Right lobe of liver (tissue), 6 donors: Measurements from ENCODE around the gene DIPK1B. TPM values are rescaled to one million over a fixed set of nuclear protein-coding genes. Genes with fewer than 3 reads are reported as not detected.

Source experiments
- ATAC-seq, 4 donors: fragments of 200-7000 bp; cut with Tn5 transposase; one replicate each; pipeline ENCODE4 v1.9.1; 2020; ENCODE audit warnings: mild to moderate bottlenecking in 4 of 4, moderate library complexity in 4 of 4
- DNase-seq, 3 donors: peaks; one replicate each; pipeline ENCODE4 v3.0.0-alpha.2; 2020
- H3K27ac ChIP-seq, 3 donors: fragments of 200-600 bp; one replicate each; pipeline ENCODE4 v1.8.0; 2022
- H3K27me3 ChIP-seq, 2 donors: fragments of 200-600 bp; one replicate each; pipeline ENCODE4 v1.8.0; 2022
- H3K36me3 ChIP-seq, 4 donors: fragments of 200-600 bp; sonication (generic) in 1 of 4; one replicate each; pipeline versions ENCODE4 v1.5.1 to v1.8.0; 2017 to 2022; ENCODE audit warnings: control low read depth in 1 of 4
- H3K4me1 ChIP-seq, 4 donors: fragments of 200-600 bp; sonication (generic) in 1 of 4; one replicate each; pipeline versions ENCODE4 v1.5.1 to v1.8.0; 2017 to 2022; ENCODE audit warnings: control low read depth in 1 of 4
- H3K4me3 ChIP-seq, 3 donors: fragments of 200-600 bp; one replicate each; pipeline ENCODE4 v1.8.0; 2022
- H3K9me3 ChIP-seq, 4 donors: fragments of 200-600 bp; sonication (generic) in 1 of 4; one replicate each; pipeline versions ENCODE4 v1.5.1 to v1.8.0; 2017 to 2022; ENCODE audit warnings: control low read depth in 1 of 4
- POLR2A ChIP-seq: fragments of 450-650 bp; IDR thresholded peaks from one replicate; pipeline ENCODE4 v1.6.1; 2017; ENCODE audit warnings: antibody characterized with exemption, mild to moderate bottlenecking
- WGBS: methylation state at CpG from one replicate; pipeline ENCODE4 v1.1.6; 2018; ENCODE audit warnings: low coverage, low lambda C conversion rate; ENCODE audit not compliant: insufficient coverage; ENCODE audit errors: missing lambda C conversion rate; 5-methylcytosine and 5-hydroxymethylcytosine counted together
- intact Hi-C, 2 donors: fragments of 100-400 bp; cut with DNase I; formaldehyde crosslinking; loops; one replicate each; pipeline versions ENCODE4 v1.11.2 to v1.14.1; 2022
- long read RNA-seq: library from polyadenylated mRNA; unstranded; transcript quantifications from one replicate; pipeline ENCODE4 v2.0.0, GENCODE V29; 2019
- total RNA-seq, 6 experiments: library from RNA; depleted of rRNA in 2 of 6; stranded (reverse); fragments of >200 nt in 2 of 6; fragmentation: NEBNext Ultra II Directional in 3 of 6; extraction: Animal tissue kit (Norgen Biotek cat#: 25700) in 3 of 6; gene quantifications; one replicate each; pipeline versions ENCODE4 v1.1.0 to v1.2.4, GENCODE V29; 2016 to 2023
- TF ChIP-seq, protein P1 (sequence below), 4 donors: fragments of 200-600 bp in 3 of 4; fragments of 450-650 bp in 1 of 4; IDR thresholded peaks; one replicate each; pipeline versions ENCODE4 v1.5.1 to v1.8.0; 2016 to 2022; ENCODE audit warnings: antibody characterized with exemption in 4 of 4, mild to moderate bottlenecking in 2 of 4
- donor health status: DM: no; HTN: yes; CAD: no.
- donor health status: DM: no; HTN: no; CAD: no.
- donor health status: DM: no; HTN: no; CAD: no.
- donor health status: DM: no; HTN: yes; CAD: no.
- donor health status: DM: no; HTN: yes; CAD: no.

Gene DIPK1B
- 1 to 10 TPM; 1.4 to 7.7 (median 5.1) TPM for total RNA-seq
- long read RNA-seq = 0 reads

DNA sequence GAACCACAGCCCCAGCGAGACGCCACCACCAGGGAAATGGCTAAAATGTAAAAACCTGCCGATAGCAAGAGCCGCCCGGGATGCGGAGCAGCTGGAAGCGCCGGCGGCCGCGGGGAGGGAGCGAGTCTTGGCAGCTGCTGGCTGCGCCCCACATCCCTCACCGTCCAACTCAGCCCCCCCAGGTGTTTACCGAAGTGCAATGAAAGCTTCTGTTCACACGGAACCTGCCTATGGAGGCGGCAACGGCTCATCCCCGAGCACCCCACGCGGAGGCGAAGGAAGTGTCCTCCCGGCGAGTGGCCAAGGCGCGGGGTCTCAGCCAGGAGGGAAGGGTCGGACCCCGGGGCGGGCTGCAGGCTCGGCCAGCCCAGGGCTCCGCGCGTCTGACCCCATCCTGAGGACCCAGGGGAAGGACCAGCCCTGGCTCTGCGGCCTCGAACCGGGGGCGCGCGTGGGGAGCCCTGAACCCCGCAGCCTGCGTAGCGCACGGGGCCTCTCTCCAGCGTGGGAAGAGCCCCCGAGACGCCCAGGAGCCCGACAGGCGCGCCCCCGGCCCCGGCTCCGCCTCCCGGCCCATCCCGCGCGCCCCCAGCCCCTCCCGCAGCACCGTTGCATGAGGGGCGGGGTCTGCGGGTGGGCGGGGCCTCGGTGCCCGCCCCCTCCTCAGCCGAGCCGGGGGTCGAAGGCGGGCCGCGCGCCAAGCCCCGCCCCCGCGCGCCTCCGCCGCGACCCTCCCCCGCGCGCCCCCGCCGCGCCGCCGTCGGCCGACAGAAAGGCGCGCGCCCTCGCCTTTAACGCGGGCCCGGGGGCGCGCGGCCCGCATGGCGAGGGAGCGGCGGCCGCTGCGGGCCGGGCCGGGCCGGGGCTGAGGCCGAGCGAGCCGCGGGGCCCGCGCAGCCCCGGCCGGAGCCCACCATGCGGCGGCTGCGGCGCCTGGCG, at the start of gene DIPK1B:
DIPK1B (plus strand) TSS at position 822 of the 939 bp plus-strand sequence; CDS start at position 916, 94 bp downstream.
- ATAC-seq (peak in 3 of 4 donors; percentile 5 to 7 (median 6)), DNase-seq (peak in 1 of 3 donors; percentile 60)
- Histone ChIP-seq H3K27ac (peak within 1 kb of the TSS in 2 of 3 donors; percentile 3 to 29), H3K27me3 (no peaks in the 10 kb centered on the region), H3K9me3 (no peaks in the 10 kb centered on the region), H3K4me3 (peak within 1 kb of the TSS; percentile 42 to 50 (median 44)), H3K4me1 (peaks cover 0 to 12% (median 2%) of the 10 kb centered on the region in 4 donors), H3K36me3 (no peaks in the 10 kb centered on the region)
- TF ChIP-seq POLR2A = no peak
- TF ChIP-seq, protein P1, sequence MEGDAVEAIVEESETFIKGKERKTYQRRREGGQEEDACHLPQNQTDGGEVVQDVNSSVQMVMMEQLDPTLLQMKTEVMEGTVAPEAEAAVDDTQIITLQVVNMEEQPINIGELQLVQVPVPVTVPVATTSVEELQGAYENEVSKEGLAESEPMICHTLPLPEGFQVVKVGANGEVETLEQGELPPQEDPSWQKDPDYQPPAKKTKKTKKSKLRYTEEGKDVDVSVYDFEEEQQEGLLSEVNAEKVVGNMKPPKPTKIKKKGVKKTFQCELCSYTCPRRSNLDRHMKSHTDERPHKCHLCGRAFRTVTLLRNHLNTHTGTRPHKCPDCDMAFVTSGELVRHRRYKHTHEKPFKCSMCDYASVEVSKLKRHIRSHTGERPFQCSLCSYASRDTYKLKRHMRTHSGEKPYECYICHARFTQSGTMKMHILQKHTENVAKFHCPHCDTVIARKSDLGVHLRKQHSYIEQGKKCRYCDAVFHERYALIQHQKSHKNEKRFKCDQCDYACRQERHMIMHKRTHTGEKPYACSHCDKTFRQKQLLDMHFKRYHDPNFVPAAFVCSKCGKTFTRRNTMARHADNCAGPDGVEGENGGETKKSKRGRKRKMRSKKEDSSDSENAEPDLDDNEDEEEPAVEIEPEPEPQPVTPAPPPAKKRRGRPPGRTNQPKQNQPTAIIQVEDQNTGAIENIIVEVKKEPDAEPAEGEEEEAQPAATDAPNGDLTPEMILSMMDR (IDR thresholded peaks at IDR 0.05) = no peak
- WGBS = 34% methylated on average over 20 of the region's 119 CpGs
- intact Hi-C loops = no loop called here

DNA sequence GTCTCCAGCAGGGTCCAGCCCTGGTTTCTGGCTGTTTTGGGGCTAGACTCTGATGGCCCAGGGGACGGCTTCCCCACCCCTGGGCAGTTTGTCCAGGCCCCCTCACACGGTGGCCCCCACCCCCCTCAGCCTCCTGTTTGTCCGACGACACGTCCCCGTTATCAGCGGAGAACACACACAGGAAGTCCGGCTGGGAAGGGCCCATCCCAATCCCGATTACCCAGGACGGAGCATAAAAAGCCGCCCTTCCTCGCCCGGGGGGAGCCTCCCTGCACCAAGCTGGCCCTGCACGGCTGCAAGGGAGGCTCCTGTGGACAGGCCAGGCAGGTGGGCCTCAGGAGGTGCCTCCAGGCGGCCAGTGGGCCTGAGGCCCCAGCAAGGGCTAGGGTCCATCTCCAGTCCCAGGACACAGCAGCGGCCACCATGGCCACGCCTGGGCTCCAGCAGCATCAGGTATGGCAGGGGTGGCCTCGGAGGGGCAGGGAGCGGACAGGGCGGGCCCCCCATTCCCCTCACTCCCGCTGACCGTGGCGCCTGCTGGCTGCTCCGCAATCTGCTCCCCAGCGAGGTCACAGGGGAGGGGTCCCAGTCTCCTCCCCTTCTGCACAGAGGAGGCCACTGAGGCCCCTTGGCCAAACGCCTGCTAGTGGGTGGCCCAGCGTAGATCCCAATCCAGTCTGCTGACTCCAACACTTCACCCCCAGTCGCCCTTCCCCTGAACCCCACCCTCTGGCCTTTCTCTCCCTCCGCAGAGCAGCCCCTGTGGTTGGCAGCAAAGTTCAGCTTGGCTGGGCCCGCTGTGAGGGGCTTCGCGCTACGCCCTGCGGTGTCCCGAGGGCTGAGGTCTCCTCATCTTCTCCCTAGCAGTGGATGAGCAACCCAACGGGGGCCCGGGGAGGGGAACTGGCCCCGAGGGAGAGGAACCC, 49.5 kb upstream of the DIPK1B start, which contains the start of gene EGFL7:
EGFL7 (plus strand) TSS at position 261 of the 926 bp plus-strand sequence. CDS start 5,367 bp downstream, outside the sequence.
- DNase-seq (peak; percentile 67 to 80 (median 74)), ATAC-seq (peak; percentile 26 to 41 (median 36))
- WGBS = 79% methylated on average over 14 of the region's 38 CpGs
- H3K9me3 ChIP-seq = no peaks in the 10 kb centered on the region
- no peaks in the 10 kb centered on the region for H3K36me3 ChIP-seq
- peak; percentile 49 for TF ChIP-seq POLR2A
- TF ChIP-seq, protein P1 (IDR thresholded peaks at IDR 0.05) = no peak
- H3K4me1 ChIP-seq = peaks cover 0 to 3% (median 0%) of the 10 kb centered on the region in 4 donors
- peak within 1 kb of the TSS; percentile 62 to 84 (median 75) for H3K27ac ChIP-seq
- peak within 1 kb of the TSS; percentile 45 to 58 (median 46) for H3K4me3 ChIP-seq
- intact Hi-C loops = no loop called here
- no peaks in the 10 kb centered on the region for H3K27me3 ChIP-seq

DNA sequence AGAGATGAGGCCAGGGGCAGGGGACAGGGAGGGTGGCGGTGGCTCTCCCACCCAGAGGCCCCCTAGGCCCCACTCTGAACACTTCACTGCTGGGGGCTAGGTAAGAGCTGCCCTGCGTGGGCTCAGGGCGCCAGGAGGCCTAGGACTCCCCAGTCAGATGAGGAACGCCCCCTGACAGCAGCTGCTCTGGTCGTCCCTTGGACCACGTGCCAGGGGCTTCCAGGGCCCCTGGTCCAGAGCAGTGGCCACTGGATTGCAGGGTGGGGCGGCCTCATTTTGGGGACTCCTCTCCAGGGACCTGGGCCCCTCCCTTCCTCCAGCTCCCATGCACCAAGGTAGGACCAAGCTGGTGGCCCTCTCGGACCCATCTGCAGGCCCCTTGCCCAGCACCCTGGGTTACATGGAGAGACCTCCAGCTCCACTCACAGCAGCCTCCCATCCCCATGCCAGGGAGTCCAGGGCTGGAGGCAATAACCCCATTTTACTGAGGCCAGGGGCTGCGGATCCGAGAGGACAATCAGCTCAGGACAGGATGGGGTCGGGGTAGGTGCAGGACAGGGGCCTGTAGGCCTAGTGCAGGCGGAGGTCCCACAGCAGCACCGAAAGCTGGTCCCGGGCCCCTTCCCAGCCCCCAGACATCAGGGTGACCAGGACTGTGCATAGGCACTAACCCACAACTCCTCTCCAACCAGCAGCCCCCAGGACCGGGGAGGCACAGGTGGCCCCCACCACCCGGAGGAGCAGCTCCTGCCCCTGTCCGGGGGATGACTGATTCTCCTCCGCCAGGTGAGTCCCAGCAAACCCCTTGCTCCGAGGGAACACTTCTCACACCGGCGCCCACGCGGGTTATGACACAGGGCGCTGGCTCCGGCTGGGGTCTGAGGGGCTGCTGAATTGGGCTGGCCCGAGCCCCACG, 48.1 kb upstream of the DIPK1B start:
- TF ChIP-seq POLR2A = no peak
- TF ChIP-seq, protein P1 (IDR thresholded peaks at IDR 0.05) = no peak
- Histone ChIP-seq H3K9me3 (no peaks in the 10 kb centered on the region), H3K4me1 (peaks cover 0 to 3% (median 0%) of the 10 kb centered on the region in 4 donors), H3K4me3 (peak overlapping the region; percentile 45 to 58 (median 46)), H3K27me3 (no peaks in the 10 kb centered on the region), H3K27ac (peak overlapping the region; percentile 62 to 84 (median 75)), H3K36me3 (no peaks in the 10 kb centered on the region)
- ATAC-seq (no peak), DNase-seq (peak in 2 of 3 donors; percentile 22 to 46)
- WGBS = no CpG with 5 or more reads among the region's 27 CpGs
- intact Hi-C loops = no loop called here
